HEK293 (cell line): ENCODE results near the gene IL2RG.

Source experiments
- BCL6B ChIP-seq: fragments of 450-650 bp; formaldehyde crosslinking; IDR thresholded peaks from 2 replicates; pipeline ENCODE4 v1.5.1; 2017; ENCODE audit warnings: missing biosample characterization, missing genetic modification characterization
- EGR2 ChIP-seq: fragments of 450-650 bp; formaldehyde crosslinking; IDR thresholded peaks from 2 replicates; pipeline ENCODE4 v1.5.1; 2016; ENCODE audit warnings: low read depth, missing biosample characterization, missing genetic modification characterization
- FEZF1 ChIP-seq: fragments of 450-650 bp; formaldehyde crosslinking; IDR thresholded peaks from 2 replicates; pipeline ENCODE4 v1.5.1; 2016; ENCODE audit warnings: missing biosample characterization, missing genetic modification characterization
- KLF10 ChIP-seq: fragments of 450-650 bp; IDR thresholded peaks from 2 replicates; pipeline ENCODE4 v1.5.1; 2018; ENCODE audit warnings: missing biosample characterization, mild to moderate bottlenecking, missing genetic modification characterization
- KLF16 ChIP-seq: fragments of 450-650 bp; formaldehyde crosslinking; IDR thresholded peaks from 2 replicates; pipeline ENCODE4 v1.5.1; 2017; ENCODE audit warnings: missing biosample characterization, missing genetic modification characterization
- KLF8 ChIP-seq: fragments of 450-650 bp; formaldehyde crosslinking; IDR thresholded peaks from 2 replicates; pipeline ENCODE4 v1.5.1; 2016; ENCODE audit warnings: missing biosample characterization, missing genetic modification characterization
- MZF1 ChIP-seq: fragments of 450-650 bp; formaldehyde crosslinking; IDR thresholded peaks from 2 replicates; pipeline ENCODE4 v1.5.1; 2017; ENCODE audit warnings: missing biosample characterization, missing genetic modification characterization, borderline replicate concordance
- OVOL3 ChIP-seq: fragments of 450-650 bp; formaldehyde crosslinking; IDR thresholded peaks from 2 replicates; pipeline ENCODE4 v1.5.1; 2016; ENCODE audit warnings: missing biosample characterization, missing genetic modification characterization
- PRDM6 ChIP-seq: fragments of 450-650 bp; formaldehyde crosslinking; IDR thresholded peaks from 2 replicates; pipeline ENCODE4 v1.5.1; 2017; ENCODE audit warnings: missing biosample characterization, missing genetic modification characterization
- SP3 ChIP-seq: fragments of 450-650 bp; formaldehyde crosslinking; IDR thresholded peaks from 2 replicates; pipeline ENCODE4 v1.5.1; 2016; ENCODE audit warnings: missing biosample characterization, missing genetic modification characterization
- YY1 ChIP-seq: fragments of 450-650 bp; formaldehyde crosslinking; IDR thresholded peaks from 2 replicates; pipeline ENCODE4 v1.5.1; 2018; ENCODE audit warnings: missing biosample characterization, missing genetic modification characterization
- ZBTB1 ChIP-seq: fragments of 450-650 bp; formaldehyde crosslinking; IDR thresholded peaks from 2 replicates; pipeline ENCODE4 v1.5.1; 2016; ENCODE audit warnings: missing biosample characterization, missing genetic modification characterization
- ZBTB10 ChIP-seq: fragments of 450-650 bp; formaldehyde crosslinking; IDR thresholded peaks from 2 replicates; pipeline ENCODE4 v1.5.1; 2016; ENCODE audit warnings: missing biosample characterization, missing genetic modification characterization
- ZFP41 ChIP-seq: fragments of 450-650 bp; formaldehyde crosslinking; IDR thresholded peaks from 2 replicates; pipeline ENCODE4 v1.5.1; 2016; ENCODE audit warnings: missing biosample characterization, missing genetic modification characterization, borderline replicate concordance
- ZIC2 ChIP-seq: fragments of 450-650 bp; formaldehyde crosslinking; IDR thresholded peaks from 2 replicates; pipeline ENCODE4 v1.5.1; 2016; ENCODE audit warnings: missing biosample characterization, missing genetic modification characterization
- ZNF121 ChIP-seq: fragments of 450-650 bp; formaldehyde crosslinking; IDR thresholded peaks from 2 replicates; pipeline ENCODE4 v1.5.1; 2016; ENCODE audit warnings: missing biosample characterization, missing genetic modification characterization
- ZNF140 ChIP-seq: fragments of 450-650 bp; formaldehyde crosslinking; IDR thresholded peaks from 2 replicates; pipeline ENCODE4 v1.5.1; 2016; ENCODE audit warnings: missing biosample characterization, missing genetic modification characterization
- ZNF148 ChIP-seq: fragments of 450-650 bp; formaldehyde crosslinking; IDR thresholded peaks from 2 replicates; pipeline ENCODE4 v1.5.0; 2017; ENCODE audit warnings: missing biosample characterization, missing genetic modification characterization, borderline replicate concordance
- ZNF223 ChIP-seq: fragments of 450-650 bp; formaldehyde crosslinking; IDR thresholded peaks from 2 replicates; pipeline ENCODE4 v1.5.1; 2016; ENCODE audit warnings: missing biosample characterization, missing genetic modification characterization
- ZNF24 ChIP-seq: fragments of 450-650 bp; formaldehyde crosslinking; IDR thresholded peaks from 2 replicates; pipeline ENCODE4 v1.5.1; 2016; ENCODE audit warnings: missing biosample characterization, missing genetic modification characterization
- ZNF324 ChIP-seq: fragments of 450-650 bp; formaldehyde crosslinking; IDR thresholded peaks from 2 replicates; pipeline ENCODE4 v1.5.1; 2016; ENCODE audit warnings: missing biosample characterization, missing genetic modification characterization
- ZNF366 ChIP-seq: fragments of 450-650 bp; formaldehyde crosslinking; conservative IDR thresholded peaks from 2 replicates; pipeline ENCODE4 v1.5.1; 2016; ENCODE audit warnings: missing biosample characterization, missing genetic modification characterization
- ZNF48 ChIP-seq: fragments of 450-650 bp; formaldehyde crosslinking; IDR thresholded peaks from 2 replicates; pipeline ENCODE4 v1.5.1; 2016; ENCODE audit warnings: missing biosample characterization, missing genetic modification characterization
- ZNF548 ChIP-seq: fragments of 450-650 bp; formaldehyde crosslinking; IDR thresholded peaks from 2 replicates; pipeline ENCODE4 v1.5.1; 2016; ENCODE audit warnings: missing biosample characterization, missing genetic modification characterization
- ZNF558 ChIP-seq: fragments of 450-650 bp; formaldehyde crosslinking; IDR thresholded peaks from 2 replicates; pipeline ENCODE4 v1.5.1; 2016; ENCODE audit warnings: missing biosample characterization, missing genetic modification characterization
- ZNF561 ChIP-seq: fragments of 450-650 bp; IDR thresholded peaks from 2 replicates; pipeline ENCODE4 v1.5.1; 2018; ENCODE audit warnings: missing biosample characterization, missing genetic modification characterization, borderline replicate concordance
- ZNF585B ChIP-seq: fragments of 450-650 bp; formaldehyde crosslinking; IDR thresholded peaks from 2 replicates; pipeline ENCODE4 v1.5.1; 2016; ENCODE audit warnings: missing biosample characterization, missing genetic modification characterization
- ZNF629 ChIP-seq: fragments of 450-650 bp; formaldehyde crosslinking; IDR thresholded peaks from 2 replicates; pipeline ENCODE4 v1.5.1; 2017; ENCODE audit warnings: missing biosample characterization, missing genetic modification characterization
- ZNF654 ChIP-seq: fragments of 450-650 bp; formaldehyde crosslinking; IDR thresholded peaks from 2 replicates; pipeline ENCODE4 v1.5.1; 2016; ENCODE audit warnings: low read depth, missing biosample characterization, missing genetic modification characterization
- ZNF792 ChIP-seq: fragments of 450-650 bp; formaldehyde crosslinking; IDR thresholded peaks from 2 replicates; pipeline ENCODE4 v1.5.1; 2016; ENCODE audit warnings: missing biosample characterization, missing genetic modification characterization
- ZNF843 ChIP-seq: fragments of 450-650 bp; formaldehyde crosslinking; IDR thresholded peaks from 2 replicates; pipeline ENCODE4 v1.5.1; 2016; ENCODE audit warnings: missing biosample characterization, missing genetic modification characterization
- ZSCAN23 ChIP-seq: fragments of 450-650 bp; formaldehyde crosslinking; IDR thresholded peaks from 2 replicates; pipeline ENCODE4 v1.5.1; 2016; ENCODE audit warnings: missing biosample characterization, missing genetic modification characterization

The IL2RG gene

GRCh38 chrX:71081330-71082123 is 29.9 kb downstream of the IL2RG start (continued):
- peak; percentile 69; the same call in 1 of the 2 replicates for TF ChIP-seq ZNF561 (tag by site-specific recombination)
- TF ChIP-seq KLF10 (tag by site-specific recombination), result peak; percentile 62
- 0 out of 2 replicates have a peak, but pooled peaks have one; percentile 56 for TF ChIP-seq OVOL3
- TF ChIP-seq ZSCAN23 (tag by site-specific recombination), result peak; percentile 54; the same call in 1 of the 2 replicates
- peak; percentile 40; the same call in 1 of the 2 replicates for TF ChIP-seq KLF8 (tag by site-specific recombination)
- no peak for TF ChIP-seq ZNF48
- peak; percentile 95 for TF ChIP-seq FEZF1 (tag by site-specific recombination)
- TF ChIP-seq ZNF148 (tag by site-specific recombination), result no peak
- TF ChIP-seq BCL6B (tag by site-specific recombination), result no peak
- no peak for TF ChIP-seq ZNF140
- no peak for TF ChIP-seq EGR2 (tag by site-specific recombination)
- TF ChIP-seq ZNF792 (tag by site-specific recombination), result no peak
- TF ChIP-seq ZNF558 (tag by site-specific recombination), result no peak
- no peak for TF ChIP-seq ZNF223 (tag by site-specific recombination)
- peak; percentile 31; the same call in 1 of the 2 replicates for TF ChIP-seq ZIC2 (tag by site-specific recombination)
- TF ChIP-seq ZNF629 (tag by site-specific recombination), result peak; percentile 64
- peak; percentile 68; the same call in 1 of the 2 replicates for TF ChIP-seq MZF1 (tag by site-specific recombination)
- no peak for TF ChIP-seq ZBTB10 (tag by site-specific recombination)
- no peak for TF ChIP-seq ZNF324
- no peak for TF ChIP-seq ZFP41 (tag by site-specific recombination)
- 0 out of 2 replicates have a peak, but pooled peaks have one; percentile 22 for TF ChIP-seq ZNF366 (tag by site-specific recombination)
- TF ChIP-seq SP3 (tag by site-specific recombination), result no peak
- TF ChIP-seq ZNF654 (tag by site-specific recombination), result no peak
- no peak for TF ChIP-seq ZNF121
- TF ChIP-seq ZBTB1 (tag by site-specific recombination), result 0 out of 2 replicates have a peak, but pooled peaks have one; percentile 30
- no peak for TF ChIP-seq ZNF548 (tag by site-specific recombination)
- no peak for TF ChIP-seq KLF16 (tag by site-specific recombination)
- TF ChIP-seq YY1, result no peak
- TF ChIP-seq ZNF843 (tag by site-specific recombination), result peak; percentile 91
- TF ChIP-seq ZNF585B (tag by site-specific recombination), result no peak
- no peak for TF ChIP-seq ZNF24 (tag by site-specific recombination)
- peak; percentile 96 for TF ChIP-seq PRDM6 (tag by site-specific recombination)
